Measurements from ENCODE around the gene CLASRP. TPM values are rescaled to one million over a fixed set of nuclear protein-coding genes. Genes with fewer than 3 reads are reported as not detected.
A peak's percentile ranks its signal among the peaks of the same experiment; 100 is the strongest.

The CLASRP gene
- total and polyA plus RNA-seq, 2 donors (not counting 1 experiment from before 2014, with no cell fraction given) = 12.1 to 15.7 TPM

DNA sequence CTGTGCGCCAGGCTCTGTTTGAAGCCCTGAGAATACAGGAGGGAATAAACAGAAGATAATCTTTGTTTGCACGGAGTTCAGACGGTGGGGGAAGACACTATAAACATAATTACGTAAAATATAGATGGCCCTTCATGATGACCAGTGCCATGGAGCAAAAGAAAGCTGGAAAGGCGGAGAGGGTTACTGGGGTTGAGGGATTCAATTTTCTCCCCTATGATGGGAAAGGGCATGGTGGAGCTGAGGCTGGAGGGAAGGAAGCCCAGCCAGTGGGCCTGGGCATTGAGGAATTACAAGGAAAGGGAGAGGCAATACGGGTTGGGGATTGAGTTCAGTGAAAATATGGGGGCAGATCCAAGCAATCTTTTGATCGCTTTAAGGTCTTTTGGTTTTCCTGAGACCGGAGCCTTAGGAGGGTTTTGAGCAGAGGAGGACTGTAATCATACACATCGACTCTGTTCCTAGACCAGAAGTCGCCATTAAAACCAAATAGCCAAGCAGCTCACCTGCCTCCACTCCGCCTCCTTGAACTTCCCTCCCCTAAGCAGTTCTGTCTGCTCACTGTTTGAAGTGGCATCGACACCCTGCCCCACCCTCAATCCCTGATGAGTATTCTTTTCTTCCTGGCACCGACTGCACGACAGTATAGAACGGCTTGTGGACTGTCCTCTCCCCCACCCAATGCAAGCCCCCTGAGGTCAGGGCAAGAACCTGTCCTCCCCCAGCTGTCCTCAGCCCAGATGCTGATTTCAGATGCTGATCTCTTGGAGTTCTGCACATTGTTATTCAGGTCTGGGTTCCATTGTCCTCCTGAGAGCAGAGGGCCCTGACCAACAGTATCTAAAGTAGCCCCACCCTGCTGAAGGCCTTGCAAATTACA lies 38.2 kb downstream of the CLASRP start:
- DNase-seq (ENCODE audit: low read depth in 2 of 2) = no peak
- TF ChIP-seq EZH2 (IDR thresholded peaks at IDR 0.05; ENCODE audit: low read length, missing control alignments) = no peak
- TF ChIP-seq, protein P1, sequence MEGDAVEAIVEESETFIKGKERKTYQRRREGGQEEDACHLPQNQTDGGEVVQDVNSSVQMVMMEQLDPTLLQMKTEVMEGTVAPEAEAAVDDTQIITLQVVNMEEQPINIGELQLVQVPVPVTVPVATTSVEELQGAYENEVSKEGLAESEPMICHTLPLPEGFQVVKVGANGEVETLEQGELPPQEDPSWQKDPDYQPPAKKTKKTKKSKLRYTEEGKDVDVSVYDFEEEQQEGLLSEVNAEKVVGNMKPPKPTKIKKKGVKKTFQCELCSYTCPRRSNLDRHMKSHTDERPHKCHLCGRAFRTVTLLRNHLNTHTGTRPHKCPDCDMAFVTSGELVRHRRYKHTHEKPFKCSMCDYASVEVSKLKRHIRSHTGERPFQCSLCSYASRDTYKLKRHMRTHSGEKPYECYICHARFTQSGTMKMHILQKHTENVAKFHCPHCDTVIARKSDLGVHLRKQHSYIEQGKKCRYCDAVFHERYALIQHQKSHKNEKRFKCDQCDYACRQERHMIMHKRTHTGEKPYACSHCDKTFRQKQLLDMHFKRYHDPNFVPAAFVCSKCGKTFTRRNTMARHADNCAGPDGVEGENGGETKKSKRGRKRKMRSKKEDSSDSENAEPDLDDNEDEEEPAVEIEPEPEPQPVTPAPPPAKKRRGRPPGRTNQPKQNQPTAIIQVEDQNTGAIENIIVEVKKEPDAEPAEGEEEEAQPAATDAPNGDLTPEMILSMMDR (conservative IDR thresholded peaks at IDR 0.05 in 1 of 2, IDR thresholded peaks at IDR 0.05 in 1 of 2; ENCODE audit: low read depth in 1 of 2, low read length in 2 of 2) = no peak
- Histone ChIP-seq H3K4me3 (replicated peaks in 1 of 4; ENCODE audit: control extremely low read depth in 1 of 4, insufficient read depth in 1 of 4, low read depth in 3 of 4, low read length in 4 of 4) (peak overlapping the region in 2 of 4 experiments; percentile 52 to 58), H3K9ac (ENCODE audit: insufficient read depth, low read length) (no peak overlapping the region), H3K4me2 (ENCODE audit: extremely low read depth, insufficient read depth, low read length) (no peak overlapping the region), H4K20me1 (ENCODE audit: control insufficient read depth, extremely low read depth, insufficient read depth, low read length) (no peaks in the 10 kb centered on the region), H3K36me3 (ENCODE audit: control insufficient read depth, insufficient read depth, low read length) (peaks cover 5% of the 10 kb centered on the region), H3K4me1 (ENCODE audit: control insufficient read depth, extremely low read depth, insufficient read depth, low read length) (peaks cover 6% of the 10 kb centered on the region), H2AFZ (ENCODE audit: low read length) (no peak overlapping the region), H3K9me3 (ENCODE audit: control insufficient read depth, insufficient read depth, low read depth, low read length) (no peaks in the 10 kb centered on the region), H3K27ac (ENCODE audit: insufficient read depth, low read length) (no peak overlapping the region), H3K79me2 (ENCODE audit: control insufficient read depth, insufficient read depth, low read length) (peaks cover 27% of the 10 kb centered on the region), H3K27me3 (ENCODE audit: control insufficient read depth, insufficient read depth, low read length) (no peaks in the 10 kb centered on the region)

DNA sequence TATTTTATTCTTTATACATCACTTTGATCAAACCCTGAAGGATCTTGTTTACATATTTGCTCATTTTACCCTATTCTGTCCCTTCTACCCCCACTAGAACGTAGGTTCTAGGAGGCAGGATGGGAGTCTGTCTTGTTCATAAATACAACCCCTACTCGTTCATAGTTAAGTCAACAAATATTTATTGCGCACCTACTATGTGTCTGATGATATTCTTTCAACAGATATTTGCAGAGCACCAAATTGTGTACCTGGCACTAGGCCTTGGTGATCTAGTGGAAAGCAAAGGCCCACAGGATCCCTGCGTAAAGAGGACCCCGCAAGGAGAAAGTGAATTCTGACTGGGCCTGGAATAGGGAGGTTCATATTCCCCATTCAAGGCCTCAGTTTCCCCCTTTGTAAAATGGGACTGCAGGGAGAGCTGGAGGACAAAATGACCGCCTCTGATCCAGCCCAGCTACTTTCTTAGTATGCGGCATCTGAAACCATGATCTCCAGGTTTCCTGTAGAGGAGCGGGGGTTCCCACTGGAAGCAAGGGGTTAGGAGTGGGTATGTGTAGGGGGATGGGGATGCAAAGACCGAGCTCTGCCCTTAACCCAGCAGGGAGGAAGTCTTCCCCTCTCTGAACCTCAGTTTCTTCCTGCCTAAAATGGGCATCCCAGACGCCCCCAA lies 39.7 kb downstream of the CLASRP start:
- H3K4me2 ChIP-seq (ENCODE audit: extremely low read depth, insufficient read depth, low read length) = peak overlapping the region; percentile 70
- H3K36me3 ChIP-seq (ENCODE audit: control insufficient read depth, insufficient read depth, low read length) = peaks cover 4% of the 10 kb centered on the region
- H3K4me1 ChIP-seq (ENCODE audit: control insufficient read depth, extremely low read depth, insufficient read depth, low read length) = peaks cover 6% of the 10 kb centered on the region
- TF ChIP-seq, protein P1 (conservative IDR thresholded peaks at IDR 0.05 in 1 of 2, IDR thresholded peaks at IDR 0.05 in 1 of 2; ENCODE audit: low read depth in 1 of 2, low read length in 2 of 2) = no peak
- no peak for TF ChIP-seq EZH2 (IDR thresholded peaks at IDR 0.05; ENCODE audit: low read length, missing control alignments)
- H3K9me3 ChIP-seq (ENCODE audit: control insufficient read depth, insufficient read depth, low read depth, low read length) = no peaks in the 10 kb centered on the region
- peak overlapping the region; percentile 43 to 99 (median 55) for H3K4me3 ChIP-seq (replicated peaks in 1 of 4; ENCODE audit: control extremely low read depth in 1 of 4, insufficient read depth in 1 of 4, low read depth in 3 of 4, low read length in 4 of 4)
- peak overlapping the region; percentile 53 for H3K27ac ChIP-seq (ENCODE audit: insufficient read depth, low read length)
- H2AFZ ChIP-seq (ENCODE audit: low read length) = peak overlapping the region; percentile 87
- DNase-seq (ENCODE audit: low read depth in 2 of 2) = no peak
- H3K27me3 ChIP-seq (ENCODE audit: control insufficient read depth, insufficient read depth, low read length) = no peaks in the 10 kb centered on the region
- H3K9ac ChIP-seq (ENCODE audit: insufficient read depth, low read length) = peak overlapping the region; percentile 76
- peaks cover 34% of the 10 kb centered on the region for H3K79me2 ChIP-seq (ENCODE audit: control insufficient read depth, insufficient read depth, low read length)
- no peaks in the 10 kb centered on the region for H4K20me1 ChIP-seq (ENCODE audit: control insufficient read depth, extremely low read depth, insufficient read depth, low read length)
